BLaER1 treated with 17β-estradiol and CSF1 and Interleukin-3, amounts not matched to agents 10 nM and 100 nM (cell line): Measurements from ENCODE around the gene PRKCH.
A peak's percentile ranks its signal among the peaks of the same experiment; 100 is the strongest.
"Not testable (repeated sequence)": the region's sequence is repeated elsewhere in the genome, so short reads cannot be mapped to it uniquely, and the experiment has no call there.

Experiments used
- H3K27ac ChIP-seq, 11 experiments: shearing (Covaris generic); formaldehyde crosslinking; 2 replicates each; pipeline ENCODE4 v1.8.1; 2022
- H3K27me3 ChIP-seq, 11 experiments: shearing (Covaris generic); formaldehyde crosslinking; 2 replicates each; pipeline ENCODE4 v1.8.1; 2022
- H3K36me3 ChIP-seq, 11 experiments: shearing (Covaris generic); formaldehyde crosslinking; 2 replicates each; pipeline ENCODE4 v1.8.1; 2022
- H3K4me1 ChIP-seq, 10 experiments: shearing (Covaris generic); formaldehyde crosslinking; 2 replicates each; pipeline ENCODE4 v1.8.1; 2022
- H3K4me2 ChIP-seq, 11 experiments: shearing (Covaris generic); formaldehyde crosslinking; 2 replicates each; pipeline ENCODE4 v1.8.1; 2022
- H3K4me3 ChIP-seq, 10 experiments: shearing (Covaris generic); formaldehyde crosslinking; 2 replicates each; pipeline ENCODE4 v1.8.1; 2022
- H3K9ac ChIP-seq, 11 experiments: shearing (Covaris generic); formaldehyde crosslinking; 2 replicates each; pipeline ENCODE4 v1.8.1; 2022
- H3K9me3 ChIP-seq, 11 experiments: shearing (Covaris generic); formaldehyde crosslinking; replicated peaks in 1 of 11; 2 replicates each; pipeline ENCODE4 v1.8.1; 2022
- H4K20me1 ChIP-seq, 11 experiments: shearing (Covaris generic); formaldehyde crosslinking; 2 replicates each; pipeline ENCODE4 v1.8.1; 2022
- Cebpa-rat ChIP-seq, 11 experiments: shearing (Covaris generic); IDR thresholded peaks; 2 replicates each; pipeline ENCODE4 v1.8.1; 2022

PRKCH gene

GRCh38 chr14:61460718-61461611, 139.6 kb downstream of the PRKCH start:
- Histone ChIP-seq H3K36me3 (peaks cover 0 to 58% (median 31%) of the 10 kb centered on the region in 11 experiments; a peak in 15 of 22 replicates), H3K4me2 (no peak overlapping the region), H3K9ac (peak overlapping the region in 2 of 11 experiments; percentile 8 to 14; a peak in 1 of 22 replicates), H3K27me3 (no peaks in the 10 kb centered on the region), H4K20me1 (no peaks in the 10 kb centered on the region), H3K4me1 (peaks cover 20 to 31% (median 23%) of the 10 kb centered on the region in 10 experiments), H3K4me3 (no peak overlapping the region), H3K27ac (peak overlapping the region in 5 of 11 experiments; percentile 9 to 62 (median 20); a peak in 6 of 22 replicates), H3K9me3 (peaks cover 0 to 18% (median 11%) of the 10 kb centered on the region in 11 experiments; a peak in 13 of 22 replicates)
- TF ChIP-seq Cebpa-rat (IDR thresholded peaks at IDR 0.05): no peak

- Histone ChIP-seq H3K27me3 (no peaks in the 10 kb centered on the region), H3K9ac (peak overlapping the region in 6 of 11 experiments; percentile 9 to 43 (median 24); a peak in 7 of 22 replicates), H3K4me2 (peak overlapping the region; percentile 40 to 75 (median 57)), H3K27ac (peak overlapping the region in 9 of 11 experiments; percentile 26 to 64 (median 56); a peak in 18 of 22 replicates), H3K9me3 (peaks cover 0 to 18% (median 11%) of the 10 kb centered on the region in 11 experiments; a peak in 13 of 22 replicates), H3K36me3 (peaks cover 0 to 55% (median 31%) of the 10 kb centered on the region in 11 experiments; a peak in 15 of 22 replicates), H3K4me1 (peaks cover 17 to 32% (median 27%) of the 10 kb centered on the region in 10 experiments), H3K4me3 (no peak overlapping the region), H4K20me1 (no peaks in the 10 kb centered on the region)
- no peak for TF ChIP-seq Cebpa-rat (IDR thresholded peaks at IDR 0.05)
These were observed 140.5 kb downstream of the PRKCH start for GRCh38 chr14:61461808-61462275.

DNA sequence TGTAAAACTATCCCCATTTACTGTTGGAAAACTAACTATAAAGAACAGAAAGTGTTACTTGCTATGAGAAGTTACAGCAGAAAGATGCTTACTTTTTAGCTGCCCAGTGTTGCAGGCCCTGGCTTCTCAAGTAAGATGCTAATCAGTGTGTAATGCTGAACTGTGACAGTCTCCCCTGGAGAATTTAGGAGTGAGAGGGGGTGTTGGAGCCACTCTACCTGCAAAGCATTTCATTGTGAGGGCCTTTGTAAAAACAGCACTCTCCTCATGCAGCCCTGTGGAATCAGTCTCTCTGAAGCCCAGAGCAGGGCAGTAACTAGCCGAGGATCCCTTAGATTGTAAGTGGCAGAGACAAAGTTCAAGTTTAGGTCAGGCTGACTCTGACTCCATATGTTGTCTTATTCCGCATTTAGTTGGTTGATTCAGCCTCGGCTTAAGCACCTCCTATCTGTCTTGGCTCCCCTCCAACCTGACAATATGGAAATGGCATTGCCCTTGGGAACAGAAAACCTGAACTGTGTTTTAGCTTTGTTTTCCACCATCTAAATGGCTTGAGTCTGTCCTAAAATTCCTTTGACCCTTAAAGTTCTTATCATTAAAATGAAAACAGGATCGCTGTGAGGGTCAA, 141.3 kb downstream of the PRKCH start:
- H3K27me3 ChIP-seq: no peaks in the 10 kb centered on the region
- H3K4me1 ChIP-seq: peaks cover 14 to 41% (median 26%) of the 10 kb centered on the region in 10 experiments
- H3K36me3 ChIP-seq: peaks cover 0 to 47% (median 25%) of the 10 kb centered on the region in 11 experiments; a peak in 14 of 22 replicates
- peak overlapping the region; percentile 40 to 75 (median 57) for H3K4me2 ChIP-seq
- peaks cover 0 to 18% (median 11%) of the 10 kb centered on the region in 11 experiments; a peak in 13 of 22 replicates for H3K9me3 ChIP-seq
- peak overlapping the region in 6 of 11 experiments; percentile 9 to 43 (median 25); a peak in 8 of 22 replicates for H3K9ac ChIP-seq
- peak overlapping the region in 10 of 11 experiments; percentile 18 to 64 (median 56); a peak in 17 of 22 replicates for H3K27ac ChIP-seq
- no peak overlapping the region for H3K4me3 ChIP-seq
- TF ChIP-seq Cebpa-rat (IDR thresholded peaks at IDR 0.05): no peak
- no peaks in the 10 kb centered on the region for H4K20me1 ChIP-seq

DNA sequence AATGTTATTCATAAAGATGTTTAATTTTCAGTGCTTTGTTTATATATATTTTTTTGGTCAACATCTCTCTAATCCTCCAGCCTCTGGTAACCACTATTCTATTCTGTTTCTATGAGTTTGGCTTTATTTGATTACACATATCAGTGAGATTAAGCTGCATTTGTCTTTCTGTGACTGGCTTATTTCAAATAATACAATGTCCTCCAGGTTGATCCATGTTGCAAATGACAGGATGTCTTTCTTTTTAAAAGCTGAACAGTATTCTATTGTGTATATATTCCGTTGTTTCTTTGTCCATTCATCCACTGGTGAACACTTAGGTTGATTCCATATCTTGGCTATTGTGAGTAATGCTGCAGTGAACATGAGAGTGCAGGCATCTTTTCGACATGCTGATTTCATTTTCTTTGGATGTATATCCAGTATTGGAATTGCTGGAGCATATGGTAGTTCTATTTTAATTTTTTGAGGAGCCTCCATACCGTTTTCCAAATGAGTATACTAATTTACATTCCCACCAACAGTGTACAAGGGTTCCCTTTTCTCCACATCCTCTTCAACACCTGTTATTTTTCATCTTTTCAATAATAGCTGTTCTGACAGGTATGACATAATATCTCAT, 142.4 kb downstream of the PRKCH start:
- Histone ChIP-seq H3K9ac (no peak overlapping the region), H3K4me2 (no peak overlapping the region), H4K20me1 (no peaks in the 10 kb centered on the region), H3K27ac (no peak overlapping the region), H3K36me3 (peaks cover 0 to 36% (median 19%) of the 10 kb centered on the region in 11 experiments; a peak in 13 of 22 replicates), H3K4me3 (no peak overlapping the region), H3K27me3 (no peaks in the 10 kb centered on the region), H3K9me3 (peaks cover 0 to 18% (median 11%) of the 10 kb centered on the region in 11 experiments; a peak in 13 of 22 replicates), H3K4me1 (peaks cover 15 to 52% (median 31%) of the 10 kb centered on the region in 10 experiments)
- TF ChIP-seq Cebpa-rat (IDR thresholded peaks at IDR 0.05): no peak

DNA sequence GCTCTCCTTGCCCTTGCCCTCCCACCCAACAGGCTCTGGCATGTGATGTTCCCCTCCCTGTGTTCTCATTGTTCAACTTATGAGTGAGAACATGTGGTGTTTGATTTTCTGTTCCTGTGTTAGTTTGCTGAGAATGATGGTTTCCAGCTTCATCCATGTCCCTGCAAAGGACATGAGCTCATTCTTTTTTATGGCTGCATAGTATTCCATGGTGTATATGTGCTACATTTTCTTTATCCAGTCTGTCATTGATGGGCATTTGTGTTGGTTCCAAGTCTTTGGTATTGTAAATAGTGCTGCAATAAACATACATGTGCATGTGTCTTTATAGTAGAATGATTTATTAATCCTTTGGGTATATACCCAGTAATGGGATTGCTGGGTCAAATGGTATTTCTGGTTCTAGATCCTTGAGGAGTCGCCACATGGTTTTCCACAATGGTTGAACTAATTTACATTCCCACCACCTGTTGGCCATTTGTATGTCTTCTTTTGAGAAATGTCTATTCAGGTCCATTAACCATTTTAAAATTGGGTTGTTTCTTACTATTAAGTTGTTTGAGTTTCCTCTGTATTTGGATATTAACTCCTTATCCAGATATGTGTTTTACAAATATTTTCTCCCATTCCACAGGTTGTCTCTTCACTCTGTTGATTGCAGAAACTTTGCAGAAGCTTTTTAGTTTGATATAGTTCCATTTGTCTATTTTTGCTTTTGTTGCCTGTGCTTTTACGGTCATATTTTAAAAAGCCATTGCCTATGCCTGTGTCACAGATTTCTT, 143.4 kb downstream of the PRKCH start:
- H3K27ac ChIP-seq, H3K4me2 ChIP-seq, H3K27me3 ChIP-seq, H3K4me3 ChIP-seq, H3K9ac ChIP-seq, H4K20me1 ChIP-seq: not testable (repeated sequence)
- peaks cover 0 to 27% (median 13%) of the 10 kb centered on the region in 11 experiments; a peak in 13 of 22 replicates for H3K36me3 ChIP-seq
- peaks cover 0 to 18% (median 11%) of the 10 kb centered on the region in 11 experiments; a peak in 13 of 22 replicates for H3K9me3 ChIP-seq
- peaks cover 23 to 61% (median 41%) of the 10 kb centered on the region in 10 experiments for H3K4me1 ChIP-seq

GRCh38 chr14:61466249-61466904, 145.0 kb downstream of the PRKCH start:
- H3K9ac ChIP-seq: 0 out of 22 replicates have a peak overlapping the region, but pooled peaks of 1 of the 11 experiments have one; percentile 2
- no peaks in the 10 kb centered on the region for H4K20me1 ChIP-seq
- peak overlapping the region in 4 of 11 experiments; percentile 6 to 79 (median 45); a peak in 4 of 22 replicates for H3K4me2 ChIP-seq
- H3K27ac ChIP-seq: peak overlapping the region in 6 of 11 experiments; percentile 11 to 100 (median 28); a peak in 7 of 22 replicates
- no peaks in the 10 kb centered on the region for H3K27me3 ChIP-seq
- peaks cover 0 to 18% (median 11%) of the 10 kb centered on the region in 11 experiments; a peak in 13 of 22 replicates for H3K9me3 ChIP-seq
- H3K4me1 ChIP-seq: peaks cover 39 to 73% (median 57%) of the 10 kb centered on the region in 10 experiments
- no peak for TF ChIP-seq Cebpa-rat (IDR thresholded peaks at IDR 0.05)
- H3K4me3 ChIP-seq: no peak overlapping the region
- H3K36me3 ChIP-seq: peaks cover 0 to 17% (median 7%) of the 10 kb centered on the region in 11 experiments; a peak in 7 of 22 replicates

DNA sequence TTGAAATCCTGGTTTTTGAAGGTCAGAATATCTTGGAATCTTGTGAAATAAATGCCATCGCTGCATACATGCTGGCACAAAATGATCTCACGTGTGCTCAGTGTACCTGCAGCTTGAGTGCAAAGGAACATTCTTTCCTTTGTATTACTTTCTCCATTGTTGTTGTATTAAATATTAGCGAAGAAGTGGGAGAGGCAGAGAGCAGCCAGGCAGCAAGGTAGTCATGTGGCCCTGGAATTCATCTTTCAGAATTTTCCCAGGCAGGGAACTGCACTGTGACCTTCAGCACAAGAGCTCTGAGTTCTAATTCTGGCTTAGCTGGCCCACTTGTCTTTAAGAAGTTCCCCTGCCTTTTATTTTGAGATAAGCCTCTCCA, 145.5 kb downstream of the PRKCH start:
- Histone ChIP-seq H3K9me3 (peaks cover 0 to 18% (median 11%) of the 10 kb centered on the region in 11 experiments; a peak in 13 of 22 replicates), H3K4me1 (peaks cover 42 to 75% (median 62%) of the 10 kb centered on the region in 10 experiments), H4K20me1 (no peaks in the 10 kb centered on the region), H3K4me2 (peak overlapping the region in 5 of 11 experiments; percentile 51 to 94 (median 77); a peak in 8 of 22 replicates), H3K27me3 (no peaks in the 10 kb centered on the region), H3K4me3 (no peak overlapping the region), H3K27ac (peak overlapping the region in 7 of 11 experiments; percentile 1 to 100 (median 9); a peak in 11 of 22 replicates), H3K9ac (0 out of 22 replicates have a peak overlapping the region, but pooled peaks of 3 of the 11 experiments have one; percentile 2 to 26 (median 10)), H3K36me3 (peaks cover 0 to 17% (median 7%) of the 10 kb centered on the region in 11 experiments; a peak in 6 of 22 replicates)
- TF ChIP-seq Cebpa-rat (IDR thresholded peaks at IDR 0.05): no peak
